Ovary (tissue), 9 donors: ENCODE results near the gene SH3PXD2A. TPM values are rescaled to one million over a fixed set of nuclear protein-coding genes. Genes with fewer than 3 reads are reported as not detected.

Experiments used
- DNase-seq, 5 donors: peaks; one replicate each; pipeline ENCODE4 v3.0.0-alpha.2; 2019 to 2020
- H3K27ac ChIP-seq, 2 donors: fragments of 200-600 bp; one replicate each; pipeline versions ENCODE4 v1.5.1 to v1.8.0; 2019 to 2022
- H3K27me3 ChIP-seq: fragments of 200-600 bp; one replicate; pipeline ENCODE4 v1.8.0; 2022
- H3K36me3 ChIP-seq: fragments of 200-600 bp; sonication (generic); one replicate; pipeline ENCODE4 v1.5.1; 2019
- H3K4me1 ChIP-seq: one replicate; pipeline ENCODE4 v1.8.1; 2013; ENCODE audit warnings: mild to moderate bottlenecking, moderate library complexity; ENCODE audit not compliant: insufficient read depth
- H3K4me3 ChIP-seq: fragments of 200-600 bp; sonication (generic); one replicate; pipeline ENCODE4 v1.5.1; 2017
- H3K9me3 ChIP-seq, 2 donors: fragments of 200-600 bp in 1 of 2; sonication (generic) in 1 of 2; one replicate each; pipeline versions ENCODE4 v1.5.1 to v1.8.1; 2013 to 2019; ENCODE audit warnings: mild to moderate bottlenecking in 1 of 2, moderate library complexity in 1 of 2
- EP300 ChIP-seq: sonication (generic); formaldehyde crosslinking; IDR thresholded peaks from one replicate; pipeline ENCODE4 v1.6.1; 2017; ENCODE audit warnings: antibody characterized with exemption
- POLR2A ChIP-seq: fragments of 450-650 bp; IDR thresholded peaks from one replicate; pipeline ENCODE4 v1.6.1; 2017; ENCODE audit warnings: antibody characterized with exemption, mild to moderate bottlenecking, moderate library complexity
- WGBS, 3 donors: extraction: QIAGEN DNeasy Blood & Tissue Kit in 1 of 3; methylation state at CpG; one replicate each; pipeline versions ENCODE4 v1.1.5 to v1.1.7; 2013 to 2017; 5-methylcytosine and 5-hydroxymethylcytosine counted together
- intact Hi-C, 4 donors: fragments of 100-400 bp; cut with DNase I; formaldehyde crosslinking; loops; one replicate each; pipeline versions ENCODE4 v1.11.0 to v1.15.1; 2022 to 2023
- polyA plus RNA-seq, 2 donors: library from polyadenylated mRNA; stranded (reverse); fragments of 200-250 nt in 1 of 2; fragments of 350-450 nt in 1 of 2; fragmentation: Illumina TruSeq in 1 of 2; extraction: RNeasy Lipid Tissue Mini Kit (QIAGEN cat#74804) in 1 of 2; gene quantifications; one replicate each; pipeline ENCODE4 v1.2.3, GENCODE V29; 2013 to 2014
- total RNA-seq, 7 donors: library from RNA; depleted of rRNA in 2 of 7; stranded (reverse); fragments of >200 nt in 2 of 7; fragmentation: NEBNext Ultra II Directional in 3 of 7; extraction: Animal tissue kit (Norgen Biotek cat#: 25700) in 3 of 7; gene quantifications; one replicate each; pipeline versions ENCODE4 v1.1.0 to v1.2.4, GENCODE V29; 2016 to 2023
- TF ChIP-seq, protein P1 (sequence below), 3 donors: fragments of 450-650 bp in 2 of 3; fragments of 200-600 bp in 1 of 3; IDR thresholded peaks; one replicate each; pipeline versions ENCODE4 v1.5.1 to v1.8.0; 2016 to 2022; ENCODE audit warnings: antibody characterized with exemption in 3 of 3, mild to moderate bottlenecking in 1 of 3
- donor health status: DM: no; HTN: no; CAD: no; lungs with moderate emphysema.
- donor health status: DM: no; HTN: no; CAD: no.
- donor health status: Bipolar disorder and iron deficiency.
- donor health status: DM: yes; HTN: yes; CAD: no.
- donor health status: DM: no; HTN: no; CAD: no.
- donor health status: DM: yes; HTN: yes; CAD: no.

SH3PXD2A gene
- total and polyA plus RNA-seq, 9 donors, result 15.3 to 82.9 (median 52.2) TPM

DNA sequence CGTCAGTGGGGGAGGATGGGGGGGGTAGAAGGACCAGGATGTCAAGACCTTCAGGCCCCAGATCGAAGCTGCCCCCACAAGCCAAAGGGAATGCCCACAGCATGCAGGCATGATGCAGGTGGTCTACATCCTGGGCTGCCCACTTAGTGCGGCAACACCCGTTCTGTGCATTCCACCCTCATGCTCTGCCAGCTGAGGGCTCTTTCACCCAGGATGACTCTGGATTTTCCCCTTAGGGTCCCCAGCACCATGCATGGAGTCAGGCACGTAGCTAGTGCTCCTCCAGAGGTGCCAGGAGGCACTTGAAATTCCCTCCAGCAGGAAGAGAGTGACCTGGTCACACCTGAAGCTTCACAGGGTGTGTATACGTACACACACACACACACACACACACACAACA is 66.2 kb downstream of the SH3PXD2A start:
- Histone ChIP-seq H3K4me3 (no peak overlapping the region), H3K27me3 (no peaks in the 10 kb centered on the region), H3K4me1 (peaks cover under 1% of the 10 kb centered on the region), H3K9me3 (no peaks in the 10 kb centered on the region), H3K27ac (no peak overlapping the region), H3K36me3 (no peaks in the 10 kb centered on the region)
- TF ChIP-seq POLR2A (no peak), EP300 (no peak)
- TF ChIP-seq, protein P1, sequence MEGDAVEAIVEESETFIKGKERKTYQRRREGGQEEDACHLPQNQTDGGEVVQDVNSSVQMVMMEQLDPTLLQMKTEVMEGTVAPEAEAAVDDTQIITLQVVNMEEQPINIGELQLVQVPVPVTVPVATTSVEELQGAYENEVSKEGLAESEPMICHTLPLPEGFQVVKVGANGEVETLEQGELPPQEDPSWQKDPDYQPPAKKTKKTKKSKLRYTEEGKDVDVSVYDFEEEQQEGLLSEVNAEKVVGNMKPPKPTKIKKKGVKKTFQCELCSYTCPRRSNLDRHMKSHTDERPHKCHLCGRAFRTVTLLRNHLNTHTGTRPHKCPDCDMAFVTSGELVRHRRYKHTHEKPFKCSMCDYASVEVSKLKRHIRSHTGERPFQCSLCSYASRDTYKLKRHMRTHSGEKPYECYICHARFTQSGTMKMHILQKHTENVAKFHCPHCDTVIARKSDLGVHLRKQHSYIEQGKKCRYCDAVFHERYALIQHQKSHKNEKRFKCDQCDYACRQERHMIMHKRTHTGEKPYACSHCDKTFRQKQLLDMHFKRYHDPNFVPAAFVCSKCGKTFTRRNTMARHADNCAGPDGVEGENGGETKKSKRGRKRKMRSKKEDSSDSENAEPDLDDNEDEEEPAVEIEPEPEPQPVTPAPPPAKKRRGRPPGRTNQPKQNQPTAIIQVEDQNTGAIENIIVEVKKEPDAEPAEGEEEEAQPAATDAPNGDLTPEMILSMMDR (IDR thresholded peaks at IDR 0.05), result no peak
- no peak for DNase-seq
- intact Hi-C loops, result no loop called here
- WGBS, 3 donors, result 70 to 79% (median 72%) methylated on average over 6 of the region's 6 CpGs

DNA sequence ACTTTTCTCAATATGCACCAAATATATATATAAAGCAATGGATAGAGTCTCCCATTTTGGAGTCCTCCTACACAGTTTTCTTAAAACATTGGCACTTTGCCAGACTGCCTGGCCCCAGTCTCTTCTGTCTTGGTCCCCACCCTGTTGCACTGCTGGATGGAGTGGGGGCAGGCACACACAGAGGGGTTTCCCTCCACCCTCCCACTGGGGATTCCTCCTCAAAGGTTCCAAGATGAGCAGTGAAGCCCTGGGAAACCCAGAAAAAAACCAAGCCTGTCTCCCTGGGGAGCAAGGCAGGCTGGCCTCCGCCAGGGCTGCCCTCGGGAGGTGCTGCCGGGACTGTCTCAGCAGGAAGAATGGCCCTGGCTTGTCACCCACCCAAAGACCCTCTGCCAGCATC is 68.0 kb downstream of the SH3PXD2A start:
- 78 to 81% (median 79%) methylated on average over 3 of the region's 3 CpGs for WGBS, 3 donors
- Histone ChIP-seq H3K27me3 (no peaks in the 10 kb centered on the region), H3K36me3 (no peaks in the 10 kb centered on the region), H3K4me1 (peaks cover 11% of the 10 kb centered on the region), H3K4me3 (no peak overlapping the region), H3K27ac (no peak overlapping the region), H3K9me3 (no peaks in the 10 kb centered on the region)
- no peak for DNase-seq
- intact Hi-C loops, result no loop called here
- TF ChIP-seq POLR2A, result no peak
- TF ChIP-seq, protein P1 (IDR thresholded peaks at IDR 0.05), result no peak
- TF ChIP-seq EP300, result no peak

DNA sequence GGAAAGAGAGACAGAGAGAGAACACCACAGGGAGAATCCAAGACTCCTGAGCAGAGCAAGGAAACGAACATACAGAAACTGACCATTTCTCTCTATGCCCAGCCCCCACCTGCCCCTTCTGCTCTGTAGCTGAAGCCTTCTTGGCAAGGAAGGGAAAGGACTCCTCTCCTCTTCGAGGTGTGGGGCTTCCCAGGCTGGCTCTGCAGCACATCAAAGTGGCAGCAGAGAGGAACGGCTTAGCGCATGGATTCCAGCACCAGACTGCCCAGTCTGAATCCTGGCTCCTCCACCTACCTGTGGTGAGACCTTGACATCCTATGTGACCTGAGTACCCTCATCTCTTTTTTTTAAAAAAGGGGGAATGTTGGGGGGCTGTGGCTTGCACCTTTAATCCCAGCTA is 69.4 kb downstream of the SH3PXD2A start:
- TF ChIP-seq POLR2A, result no peak
- TF ChIP-seq EP300, result no peak
- TF ChIP-seq, protein P1 (IDR thresholded peaks at IDR 0.05), result no peak
- Histone ChIP-seq H3K9me3 (no peaks in the 10 kb centered on the region), H3K4me3 (no peak overlapping the region), H3K36me3 (no peaks in the 10 kb centered on the region), H3K4me1 (peaks cover 11% of the 10 kb centered on the region), H3K27ac (no peak overlapping the region), H3K27me3 (no peaks in the 10 kb centered on the region)
- no peak for DNase-seq
- WGBS, 3 donors, result 67 to 72% (median 71%) methylated on average over 4 of the region's 4 CpGs
- intact Hi-C loops, result no loop called here

DNA sequence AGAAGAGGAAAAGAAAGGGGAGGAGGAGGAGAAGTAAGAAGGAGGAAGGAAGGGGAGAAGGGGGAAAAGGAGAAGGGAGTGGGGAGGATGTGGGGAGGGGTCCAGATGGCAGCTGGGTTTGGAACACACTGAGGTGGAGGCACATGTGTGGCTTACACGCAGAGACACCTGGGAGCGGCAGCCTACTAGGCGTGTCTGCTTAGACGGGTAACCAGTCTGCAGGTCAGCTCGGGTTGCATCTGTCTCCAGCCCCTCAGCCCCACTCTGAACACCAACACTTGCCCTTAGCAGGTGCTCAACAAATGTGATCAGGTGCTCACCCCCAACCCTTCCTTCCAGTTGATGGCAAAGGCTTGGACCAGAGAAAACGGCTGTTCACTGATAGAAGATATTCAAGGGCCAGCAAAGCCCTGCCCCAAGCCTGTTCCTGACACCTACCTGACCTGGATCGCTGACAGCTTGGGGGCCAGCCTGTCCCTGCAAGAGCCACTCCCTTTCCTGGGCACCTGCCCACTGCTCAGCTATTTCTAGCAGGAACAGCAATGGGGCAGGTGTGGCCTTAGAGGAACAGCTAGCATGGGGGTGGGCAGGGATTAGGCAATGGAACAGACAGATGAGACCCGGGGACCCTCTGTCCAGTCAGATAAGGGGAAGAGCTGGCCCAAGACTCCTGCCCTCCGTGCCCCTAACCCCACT is 70.5 kb downstream of the SH3PXD2A start:
- Histone ChIP-seq H3K27ac (no peak overlapping the region), H3K4me1 (peaks cover 12% of the 10 kb centered on the region), H3K4me3 (no peak overlapping the region), H3K27me3 (no peaks in the 10 kb centered on the region), H3K36me3 (no peaks in the 10 kb centered on the region), H3K9me3 (no peaks in the 10 kb centered on the region)
- intact Hi-C loops, result no loop called here
- TF ChIP-seq, protein P1 (IDR thresholded peaks at IDR 0.05), result no peak
- no peak for TF ChIP-seq POLR2A
- TF ChIP-seq EP300, result no peak
- WGBS, 3 donors, result 86 to 90% (median 86%) methylated on average over 8 to 9 of the region's 9 CpGs
- DNase-seq, result no peak
